PC-3 (cell line): ENCODE data around the gene TRIB2. TPM values are rescaled to one million over a fixed set of nuclear protein-coding genes. Genes with fewer than 3 reads are reported as not detected.
"Not testable (repeated sequence)": the region's sequence is repeated elsewhere in the genome, so short reads cannot be mapped to it uniquely, and the experiment has no call there.

Experiments used
- ATAC-seq: fragments of 200-7000 bp; cut with Tn5 transposase; 2 replicates; pipeline ENCODE4 v1.9.1; 2020; ENCODE audit warnings: mild to moderate bottlenecking, moderate library complexity
- BruUV-seq: library from RNA; stranded (reverse); fragments of 400-500 nt; replicated peaks from 2 replicates; lab custom pipeline; 2021; lab: Mats Ljungman, UMichigan
- CTCF ChIA-PET: fragments of 300-600 bp; sonication (Branson Sonifier 250); formaldehyde crosslinking; loops from one replicate; lab custom pipeline; 2022; ENCODE audit warnings: antibody characterized with exemption; lab: Charles Lee
- POLR2A ChIA-PET: fragments of 300-600 bp; sonication (Branson Sonifier 250); formaldehyde crosslinking; loops from one replicate; lab custom pipeline; 2022; ENCODE audit warnings: antibody characterized with exemption; ENCODE audit not compliant: unreplicated experiment; lab: Charles Lee
- DNase-seq: peaks from one replicate; pipeline ENCODE4 v3.0.0-alpha.2; 2015
- H2AFZ ChIP-seq: fragments of 300-600 bp; sonication (generic); 2 replicates; pipeline ENCODE4 v1.6.0; 2016; ENCODE audit warnings: antibody characterized with exemption, low read length
- H3F3A ChIP-seq: fragments of 300-600 bp; sonication (generic); one replicate; pipeline ENCODE4 v1.6.0; 2017; ENCODE audit warnings: antibody characterized with exemption, low read length, control low read depth, mild to moderate bottlenecking; ENCODE audit not compliant: unreplicated experiment
- H3K27ac ChIP-seq: fragments of 300-600 bp; sonication (generic); 2 replicates; pipeline ENCODE4 v1.5.1; 2016; ENCODE audit warnings: mild to moderate bottlenecking, low read length
- H3K27me3 ChIP-seq: fragments of 300-600 bp; sonication (generic); 2 replicates; pipeline ENCODE4 v1.6.1; 2016; ENCODE audit warnings: low read length, mixed read lengths
- H3K36me3 ChIP-seq: fragments of 300-600 bp; sonication (generic); 2 replicates; pipeline ENCODE4 v1.6.1; 2016; ENCODE audit warnings: low read depth, mixed run types, low read length, mixed read lengths
- H3K4me1 ChIP-seq: fragments of 300-600 bp; sonication (generic); 2 replicates; pipeline ENCODE4 v1.5.1; 2016; ENCODE audit warnings: low read length; ENCODE audit not compliant: insufficient read depth
- H3K4me2 ChIP-seq: fragments of 300-600 bp; sonication (generic); 2 replicates; pipeline ENCODE4 v1.6.0; 2016; ENCODE audit warnings: low read length
- H3K4me3 ChIP-seq: fragments of 300-600 bp; sonication (generic); 2 replicates; pipeline ENCODE4 v1.5.1; 2016; ENCODE audit warnings: mild to moderate bottlenecking, low read length, mixed read lengths
- H3K79me2 ChIP-seq: fragments of 300-600 bp; sonication (generic); 2 replicates; pipeline ENCODE4 v1.6.1; 2017; ENCODE audit warnings: low read length, mixed read lengths
- H3K9ac ChIP-seq: fragments of 300-600 bp; sonication (generic); 2 replicates; pipeline ENCODE4 v1.6.0; 2016; ENCODE audit warnings: mild to moderate bottlenecking, low read length
- H3K9me2 ChIP-seq: fragments of 300-600 bp; sonication (generic); replicated peaks from 2 replicates; pipeline ENCODE4 v1.6.1; 2016; ENCODE audit warnings: mixed run types, low read length, mixed read lengths
- H3K9me3 ChIP-seq: fragments of 300-600 bp; sonication (generic); 2 replicates; pipeline ENCODE4 v1.6.1; 2016; ENCODE audit warnings: low read length, mixed read lengths
- H4K20me1 ChIP-seq: fragments of 300-600 bp; sonication (generic); 2 replicates; pipeline ENCODE4 v1.6.1; 2016; ENCODE audit warnings: low read length, mixed read lengths
- CTCF ChIP-seq: fragments of 300-600 bp; sonication (generic); conservative IDR thresholded peaks from 2 replicates; pipeline ENCODE4 v1.5.1; 2017; ENCODE audit warnings: antibody characterized with exemption, low read depth, mild to moderate bottlenecking, low read length
- EZH2 ChIP-seq: fragments of 300-600 bp; sonication (generic); IDR thresholded peaks from one replicate; pipeline ENCODE4 v1.6.1; 2017; ENCODE audit warnings: antibody characterized with exemption, mild to moderate bottlenecking, low read length; ENCODE audit not compliant: unreplicated experiment
- EZH2phosphoT487 ChIP-seq: fragments of 300-600 bp; sonication (generic); IDR thresholded peaks from 2 replicates; pipeline ENCODE4 v1.6.1; 2018; ENCODE audit warnings: mild to moderate bottlenecking, antibody characterized with exemption, low read length, borderline replicate concordance
- intact Hi-C: fragments of 100-400 bp; cut with micrococcal nuclease; formaldehyde crosslinking; loops from 2 replicates; pipeline ENCODE4 v1.9.0; 2023
- total RNA-seq: library from RNA; depleted of rRNA; stranded (reverse); fragments of >200 nt; gene quantifications from 2 replicates; pipeline ENCODE4 v1.2.3, GENCODE V29; 2014

Gene TRIB2
- total RNA-seq, 1 experiment from 2014 or later: 35.2 TPM

DNA sequence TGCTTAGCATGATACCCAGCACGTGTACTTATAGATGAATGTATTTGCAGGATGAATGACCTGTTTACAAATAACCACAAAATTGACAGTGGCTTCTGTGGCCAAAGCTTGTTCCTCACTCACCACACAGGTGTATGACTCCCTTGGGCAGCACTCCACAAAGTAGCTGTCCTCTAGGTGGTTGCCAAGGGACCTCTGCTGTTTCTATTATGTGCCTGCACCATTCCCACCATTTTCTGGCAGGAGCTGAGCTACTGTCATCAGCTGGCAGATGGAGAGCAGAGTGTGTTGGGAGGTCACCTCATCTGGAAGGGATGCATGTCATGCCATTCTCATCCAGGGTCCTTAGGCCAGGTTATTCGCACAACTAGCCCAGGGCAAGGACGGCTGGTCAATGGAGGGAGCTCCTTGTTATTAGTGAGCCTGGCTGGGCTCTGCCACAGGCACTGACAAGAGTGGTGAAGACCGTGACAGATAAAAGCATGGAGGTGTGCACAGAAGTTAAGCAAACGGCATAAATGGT is 37.1 kb upstream of the TRIB2 start:
- no peaks in the 10 kb centered on the region for H3K9me3 ChIP-seq
- H3K4me1 ChIP-seq: peaks cover 29% of the 10 kb centered on the region
- no peaks in the 10 kb centered on the region for H4K20me1 ChIP-seq
- TF ChIP-seq EZH2 (no peak), EZH2phosphoT487 (no peak), CTCF (no peak)
- POLR2A ChIA-PET: no interaction called here
- H3K36me3 ChIP-seq: no peaks in the 10 kb centered on the region
- ATAC-seq (no peak), DNase-seq (peak; percentile 27)
- H3K4me2 ChIP-seq: no peak overlapping the region
- no peaks in the 10 kb centered on the region for H3K9me2 ChIP-seq
- no peaks in the 10 kb centered on the region for H3K79me2 ChIP-seq
- no peak overlapping the region for H2AFZ ChIP-seq
- BruUV-seq: no TSS peak
- no peaks in the 10 kb centered on the region for H3K27me3 ChIP-seq
- no peak overlapping the region for H3K27ac ChIP-seq
- intact Hi-C loops: no loop called here
- no peak overlapping the region for H3K9ac ChIP-seq
- no peaks in the 10 kb centered on the region for H3F3A ChIP-seq
- CTCF ChIA-PET: no interaction called here
- no peak overlapping the region for H3K4me3 ChIP-seq

GRCh38 chr2:12680115-12680514 is 36.6 kb upstream of the TRIB2 start:
- ATAC-seq, H3K9me2 ChIP-seq, CTCF ChIA-PET, H3F3A ChIP-seq, POLR2A ChIA-PET, H3K27me3 ChIP-seq, DNase-seq, H3K36me3 ChIP-seq, H3K4me3 ChIP-seq, intact Hi-C loops, H3K9ac ChIP-seq, H3K4me2 ChIP-seq, H3K27ac ChIP-seq, H2AFZ ChIP-seq, H4K20me1 ChIP-seq, H3K79me2 ChIP-seq, BruUV-seq, H3K9me3 ChIP-seq: not testable (repeated sequence)
- H3K4me1 ChIP-seq: peaks cover 31% of the 10 kb centered on the region

- Histone ChIP-seq H3K79me2 (no peaks in the 10 kb centered on the region), H3K4me1 (peaks cover 32% of the 10 kb centered on the region), H3K27me3 (no peaks in the 10 kb centered on the region), H3K27ac (no peak overlapping the region), H3F3A (no peaks in the 10 kb centered on the region), H3K4me2 (no peak overlapping the region), H3K36me3 (no peaks in the 10 kb centered on the region), H3K9me2 (no peaks in the 10 kb centered on the region), H2AFZ (no peak overlapping the region), H3K9me3 (no peaks in the 10 kb centered on the region), H3K4me3 (no peak overlapping the region), H3K9ac (no peak overlapping the region), H4K20me1 (no peaks in the 10 kb centered on the region)
- TF ChIP-seq EZH2 (no peak), CTCF (no peak), EZH2phosphoT487 (no peak)
- DNase-seq: no peak
- BruUV-seq: no TSS peak
- CTCF ChIA-PET: no interaction called here
- no peak for ATAC-seq
- intact Hi-C loops: no loop called here
- POLR2A ChIA-PET: no interaction called here
Measured at GRCh38 chr2:12682017-12682416, 34.7 kb upstream of the TRIB2 start.
